A673 (cell line): ENCODE data around the gene MPHOSPH6.

ENCODE experiments used
- EZH2 ChIP-seq: fragments of 200-600 bp; sonication (generic); IDR thresholded peaks from 2 replicates; pipeline ENCODE4 v1.6.1; 2017; ENCODE audit warnings: borderline replicate concordance, low read depth, mild to moderate bottlenecking, mixed read lengths, antibody characterized with exemption, low read length; ENCODE audit not compliant: poor library complexity, severe bottlenecking
- TF ChIP-seq, protein P1 (sequence below): fragments of 300-800, 200-600 bp; sonication (generic); conservative IDR thresholded peaks from 2 replicates; pipeline ENCODE4 v1.5.1; 2017; ENCODE audit warnings: low read depth, mild to moderate bottlenecking, antibody characterized with exemption, low read length, moderate library complexity, mixed read lengths

DNA sequence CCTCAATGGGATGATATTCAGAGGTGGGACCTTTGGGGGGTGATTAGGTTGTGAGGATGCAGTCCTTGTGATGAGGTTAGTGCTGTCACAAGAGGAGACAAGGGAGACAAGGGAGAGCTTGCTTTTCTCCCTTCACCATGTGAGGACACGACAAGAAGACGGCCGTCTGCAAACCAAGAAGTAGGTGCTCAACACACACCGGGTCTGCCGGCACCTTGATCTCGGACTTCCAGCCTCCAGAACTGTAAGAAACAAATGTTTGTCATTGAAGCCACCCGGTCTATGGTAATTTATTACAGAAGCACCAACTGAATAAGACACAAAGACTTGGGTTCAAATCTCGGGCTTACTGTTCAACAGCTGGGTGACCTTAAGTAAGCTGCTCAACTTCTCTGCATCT lies 64.9 kb downstream of the MPHOSPH6 start:
- TF ChIP-seq, protein P1, sequence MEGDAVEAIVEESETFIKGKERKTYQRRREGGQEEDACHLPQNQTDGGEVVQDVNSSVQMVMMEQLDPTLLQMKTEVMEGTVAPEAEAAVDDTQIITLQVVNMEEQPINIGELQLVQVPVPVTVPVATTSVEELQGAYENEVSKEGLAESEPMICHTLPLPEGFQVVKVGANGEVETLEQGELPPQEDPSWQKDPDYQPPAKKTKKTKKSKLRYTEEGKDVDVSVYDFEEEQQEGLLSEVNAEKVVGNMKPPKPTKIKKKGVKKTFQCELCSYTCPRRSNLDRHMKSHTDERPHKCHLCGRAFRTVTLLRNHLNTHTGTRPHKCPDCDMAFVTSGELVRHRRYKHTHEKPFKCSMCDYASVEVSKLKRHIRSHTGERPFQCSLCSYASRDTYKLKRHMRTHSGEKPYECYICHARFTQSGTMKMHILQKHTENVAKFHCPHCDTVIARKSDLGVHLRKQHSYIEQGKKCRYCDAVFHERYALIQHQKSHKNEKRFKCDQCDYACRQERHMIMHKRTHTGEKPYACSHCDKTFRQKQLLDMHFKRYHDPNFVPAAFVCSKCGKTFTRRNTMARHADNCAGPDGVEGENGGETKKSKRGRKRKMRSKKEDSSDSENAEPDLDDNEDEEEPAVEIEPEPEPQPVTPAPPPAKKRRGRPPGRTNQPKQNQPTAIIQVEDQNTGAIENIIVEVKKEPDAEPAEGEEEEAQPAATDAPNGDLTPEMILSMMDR, result no peak
- no peak for TF ChIP-seq EZH2
